Esophagus squamous epithelium (tissue), 5 donors: ENCODE data around the gene CATSPER1. TPM values are rescaled to one million over a fixed set of nuclear protein-coding genes. Genes with fewer than 3 reads are reported as not detected.

Source experiments
- DNase-seq: peaks from one replicate; lab custom pipeline; 2025; lab: John Stamatoyannopoulos, UW
- H3K27ac ChIP-seq, 4 donors: fragments of 200-600 bp; sonication (generic); one replicate each; pipeline ENCODE4 v1.5.1; 2016 to 2019; ENCODE audit warnings: mild to moderate bottlenecking in 1 of 4
- H3K27me3 ChIP-seq, 4 donors: fragments of 200-600 bp; sonication (generic); 1 replicate in 3 of 4; 2 replicates in 1 of 4; pipeline versions ENCODE4 v1.5.1 to v1.6.0; 2017 to 2021; ENCODE audit warnings: antibody characterized with exemption in 1 of 4
- H3K36me3 ChIP-seq, 3 donors: fragments of 200-600 bp; sonication (generic); one replicate each; pipeline ENCODE4 v1.5.1; 2016 to 2019
- H3K4me1 ChIP-seq, 3 donors: fragments of 200-600 bp; sonication (generic); one replicate each; pipeline ENCODE4 v1.5.1; 2017 to 2019
- H3K4me3 ChIP-seq, 4 donors: fragments of 200-600 bp; sonication (generic); 1 replicate in 3 of 4; 2 replicates in 1 of 4; pipeline ENCODE4 v1.5.1; 2016 to 2019; ENCODE audit warnings: mild to moderate bottlenecking in 2 of 4, moderate library complexity in 1 of 4
- H3K9me3 ChIP-seq, 3 donors: fragments of 200-600 bp; sonication (generic); one replicate each; pipeline ENCODE4 v1.5.1; 2016 to 2019
- CTCF ChIP-seq, 6 experiments: fragments of 450-650 bp in 4 of 6; fragments of 200-600 bp in 2 of 6; sonication (generic) in 2 of 6; IDR thresholded peaks; one replicate each; pipeline ENCODE4 v1.5.1; 2016 to 2019; ENCODE audit warnings: antibody characterized with exemption in 6 of 6, mild to moderate bottlenecking in 4 of 6, moderate library complexity in 4 of 6
- POLR2A ChIP-seq, 4 donors: fragments of 450-650 bp; IDR thresholded peaks; one replicate each; pipeline ENCODE4 v1.6.1; 2017; ENCODE audit warnings: antibody characterized with exemption in 4 of 4, mild to moderate bottlenecking in 4 of 4, moderate library complexity in 3 of 4
- WGBS, 2 donors: methylation state at CpG; one replicate each; pipeline ENCODE4 v1.1.5; 2018; 5-methylcytosine and 5-hydroxymethylcytosine counted together
- intact Hi-C: fragments of 100-400 bp; cut with DNase I; formaldehyde crosslinking; loops from one replicate; pipeline ENCODE4 v1.15.0; 2022
- total RNA-seq, 4 donors: library from RNA; depleted of rRNA; stranded (reverse); fragments of >200 nt; gene quantifications; one replicate each; pipeline ENCODE4 v1.1.0, GENCODE V29; 2016
- donor health status: DM: yes; HTN: yes; CAD: no.

Gene CATSPER1
- total RNA-seq, 4 donors from 2014 or later, result not detected

- WGBS, 2 donors, result 52% methylated on average over 4 of the region's 10 CpGs; no CpG with 5 or more reads in 1 of the 2 donors
- intact Hi-C loops, result no loop called here
Measured at GRCh38 chr11:66008468-66009101, 17.7 kb downstream of the CATSPER1 start.

DNA sequence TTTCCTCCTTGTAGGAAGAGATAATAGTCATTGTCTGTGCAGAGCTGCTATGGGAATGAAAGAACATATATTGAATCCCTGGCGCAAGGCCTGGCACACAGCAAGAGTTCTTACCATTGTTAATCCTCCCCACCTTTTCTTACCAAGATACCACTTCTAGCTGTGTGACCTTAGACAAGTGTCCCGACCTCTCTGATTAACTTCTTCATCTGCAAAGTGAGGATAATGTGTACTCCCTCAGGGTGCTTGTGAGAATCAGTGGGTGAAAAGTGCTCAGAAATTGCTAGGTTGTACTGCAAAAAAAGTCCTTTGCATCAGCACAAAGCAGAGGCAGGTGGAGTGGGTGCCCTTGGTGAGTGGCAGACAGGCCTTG is 18.2 kb downstream of the CATSPER1 start:
- intact Hi-C loops, result no loop called here
- Histone ChIP-seq H3K27me3 (peaks cover 0 to 18% (median 2%) of the 10 kb centered on the region in 4 donors), H3K27ac (peak overlapping the region in 2 of 4 donors; percentile 45 to 64), H3K4me1 (peaks cover 18 to 53% (median 26%) of the 10 kb centered on the region in 3 donors), H3K4me3 (no peak overlapping the region), H3K36me3 (peaks cover 0 to 35% (median 8%) of the 10 kb centered on the region in 3 donors), H3K9me3 (no peaks in the 10 kb centered on the region)
- 67 to 74% methylated on average over 2 of the region's 2 CpGs for WGBS, 2 donors
- no peak for DNase-seq
- no peak for TF ChIP-seq CTCF (IDR thresholded peaks at IDR 0.05)
- no peak for TF ChIP-seq POLR2A (IDR thresholded peaks at IDR 0.05)

More at GRCh38 chr11:66008468-66009101, 17.7 kb downstream of the CATSPER1 start:
- TF ChIP-seq CTCF (IDR thresholded peaks at IDR 0.05), result no peak
- TF ChIP-seq POLR2A (IDR thresholded peaks at IDR 0.05), result no peak
- H3K36me3 ChIP-seq, result peaks cover 0 to 33% (median 7%) of the 10 kb centered on the region in 3 donors
- H3K4me1 ChIP-seq, result peaks cover 15 to 53% (median 24%) of the 10 kb centered on the region in 3 donors
- H3K27me3 ChIP-seq, result peaks cover 0 to 23% (median 2%) of the 10 kb centered on the region in 4 donors
- H3K4me3 ChIP-seq, result no peak overlapping the region
- H3K9me3 ChIP-seq, result no peaks in the 10 kb centered on the region
- peak overlapping the region in 3 of 4 donors; percentile 45 to 64 (median 46) for H3K27ac ChIP-seq
- no peak for DNase-seq

DNA sequence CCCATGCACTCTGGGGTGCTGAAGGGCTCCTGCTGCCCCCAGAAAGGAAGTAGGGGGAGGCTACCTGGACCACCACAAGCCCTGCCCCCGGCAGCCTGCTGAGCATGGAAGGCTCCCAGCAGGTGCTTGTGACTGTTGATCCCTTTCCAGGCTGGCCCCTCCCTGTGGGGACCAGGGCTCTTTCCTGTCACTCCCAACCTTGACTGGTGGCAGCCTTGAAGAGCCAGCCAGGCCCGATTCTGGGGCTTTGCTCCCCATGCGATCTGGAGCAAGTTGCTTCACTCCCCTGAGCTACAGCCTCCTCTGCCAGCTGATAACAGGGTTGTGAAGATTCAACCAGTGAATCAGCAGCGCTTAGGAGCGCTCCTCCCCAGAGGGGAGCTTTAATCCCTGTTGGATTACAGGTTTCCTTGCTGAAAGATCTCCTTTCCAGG is 19.1 kb downstream of the CATSPER1 start:
- WGBS, 2 donors, result 23 to 42% methylated on average over 3 of the region's 5 CpGs
- no peak for DNase-seq
- TF ChIP-seq CTCF (IDR thresholded peaks at IDR 0.05), result no peak
- no peak for TF ChIP-seq POLR2A (IDR thresholded peaks at IDR 0.05)
- peak overlapping the region in 2 of 4 donors; percentile 9 to 21 for H3K27ac ChIP-seq
- peaks cover 16 to 49% (median 24%) of the 10 kb centered on the region in 3 donors for H3K4me1 ChIP-seq
- no peaks in the 10 kb centered on the region for H3K9me3 ChIP-seq
- peaks cover 0 to 35% (median 8%) of the 10 kb centered on the region in 3 donors for H3K36me3 ChIP-seq
- H3K27me3 ChIP-seq, result peaks cover 0 to 10% (median 2%) of the 10 kb centered on the region in 4 donors
- H3K4me3 ChIP-seq, result no peak overlapping the region
- intact Hi-C loops, result no loop called here

DNA sequence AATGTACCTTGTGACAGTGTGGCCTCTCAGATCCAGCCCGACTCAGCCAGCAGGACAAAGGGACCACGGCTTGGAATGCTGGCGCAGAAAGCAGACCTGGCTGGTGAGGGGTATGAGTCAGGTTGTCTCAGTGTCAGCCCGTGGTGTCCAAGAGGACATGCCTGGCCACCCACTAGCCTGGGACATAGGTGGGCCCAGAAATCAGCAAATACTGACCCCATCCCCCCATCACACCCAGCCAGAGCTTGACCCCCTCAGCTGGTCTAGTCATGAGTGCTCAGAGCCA is 19.4 kb downstream of the CATSPER1 start:
- WGBS, 2 donors, result 50% methylated on average over 4 of the region's 4 CpGs; no CpG with 5 or more reads in 1 of the 2 donors
- H3K9me3 ChIP-seq, result no peaks in the 10 kb centered on the region
- intact Hi-C loops, result no loop called here
- TF ChIP-seq POLR2A (IDR thresholded peaks at IDR 0.05) (no peak), CTCF (IDR thresholded peaks at IDR 0.05) (no peak)
- peaks cover 0 to 35% (median 8%) of the 10 kb centered on the region in 3 donors for H3K36me3 ChIP-seq
- peaks cover 12 to 45% (median 20%) of the 10 kb centered on the region in 3 donors for H3K4me1 ChIP-seq
- no peak for DNase-seq
- H3K27ac ChIP-seq, result peak overlapping the region in 2 of 4 donors; percentile 9 to 21
- peaks cover 0 to 6% (median 2%) of the 10 kb centered on the region in 4 donors for H3K27me3 ChIP-seq
- no peak overlapping the region for H3K4me3 ChIP-seq

DNA sequence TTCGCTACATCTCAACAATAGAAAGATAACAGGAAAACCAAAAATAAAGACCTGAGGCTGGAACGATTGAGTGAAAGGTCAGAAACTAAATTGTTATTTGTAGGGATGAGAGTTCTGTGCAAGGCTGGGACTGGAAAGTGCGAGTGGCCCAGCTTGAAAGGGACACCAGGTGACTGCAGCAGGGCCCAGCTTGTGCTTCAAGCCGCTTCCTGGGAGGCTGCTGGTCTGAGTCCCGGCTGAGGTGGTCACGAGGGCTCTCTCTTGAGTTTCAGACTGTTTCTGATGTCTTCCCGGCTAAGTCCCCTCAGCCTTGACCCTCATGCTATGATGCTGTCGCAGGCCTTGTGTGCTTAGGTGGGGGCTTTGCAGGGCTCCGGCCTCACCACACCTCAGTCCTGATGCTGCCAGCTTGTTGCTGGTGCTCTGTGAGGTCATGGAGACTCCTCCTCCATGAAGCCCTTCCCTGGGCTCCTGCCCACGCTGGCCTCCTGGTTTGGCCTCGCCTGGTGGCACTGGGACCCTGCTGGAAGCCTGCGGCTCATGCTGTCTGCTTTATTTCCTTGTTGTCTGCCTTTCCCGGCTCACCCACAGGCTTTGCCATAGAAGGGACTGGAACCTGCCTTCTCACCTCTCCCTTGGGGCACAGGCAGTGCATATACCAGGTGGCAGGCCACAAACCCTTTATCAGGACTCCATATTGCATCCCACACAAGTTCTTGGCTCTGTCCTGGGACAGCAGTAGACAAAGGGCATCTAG is 20.0 kb downstream of the CATSPER1 start:
- Histone ChIP-seq H3K9me3 (no peaks in the 10 kb centered on the region), H3K36me3 (peaks cover 0 to 35% (median 8%) of the 10 kb centered on the region in 3 donors), H3K27ac (no peak overlapping the region), H3K27me3 (peaks cover 0 to under 1% (median 0%) of the 10 kb centered on the region in 4 donors), H3K4me1 (peaks cover 9 to 42% (median 15%) of the 10 kb centered on the region in 3 donors), H3K4me3 (no peak overlapping the region)
- TF ChIP-seq CTCF (IDR thresholded peaks at IDR 0.05) (no peak), POLR2A (IDR thresholded peaks at IDR 0.05) (no peak)
- intact Hi-C loops, result no loop called here
- no peak for DNase-seq
- WGBS, 2 donors, result 79% methylated on average over 8 to 13 of the region's 13 CpGs
